Esophagus muscularis mucosa (tissue), 4 donors: ENCODE measurements around the gene CSH2. TPM values are rescaled to one million over a fixed set of nuclear protein-coding genes. Genes with fewer than 3 reads are reported as not detected.

ENCODE experiments used
- DNase-seq: peaks from one replicate; pipeline ENCODE4 v3.0.0-alpha.2; 2017; ENCODE audit errors: extremely low spot score
- H3K27ac ChIP-seq, 4 donors: fragments of 200-600 bp; sonication (generic); replicated peaks in 1 of 4; 1 replicate in 3 of 4; 2 replicates in 1 of 4; pipeline ENCODE4 v1.5.1; 2016 to 2019; ENCODE audit warnings: mild to moderate bottlenecking in 1 of 4
- H3K27me3 ChIP-seq, 4 donors: fragments of 200-600 bp; sonication (generic); one replicate each; pipeline versions ENCODE4 v1.5.1 to v1.6.0; 2016 to 2019
- H3K36me3 ChIP-seq, 4 donors: fragments of 200-600 bp; sonication (generic); one replicate each; pipeline ENCODE4 v1.5.1; 2016 to 2019
- H3K4me1 ChIP-seq, 4 donors: fragments of 200-600 bp; sonication (generic); one replicate each; pipeline ENCODE4 v1.5.1; 2016 to 2019
- H3K4me3 ChIP-seq, 4 donors: fragments of 200-600 bp; sonication (generic); 1 replicate in 2 of 4; 2 replicates in 2 of 4; pipeline ENCODE4 v1.5.1; 2016 to 2019; ENCODE audit warnings: mild to moderate bottlenecking in 4 of 4, moderate library complexity in 1 of 4
- H3K9me3 ChIP-seq, 4 donors: fragments of 200-600 bp; sonication (generic); 1 replicate in 3 of 4; 2 replicates in 1 of 4; pipeline ENCODE4 v1.5.1; 2016 to 2019
- CTCF ChIP-seq, 3 experiments: fragments of 200-600 bp in 2 of 3; fragments of 450-650 bp in 1 of 3; sonication (generic) in 2 of 3; IDR thresholded peaks; one replicate each; pipeline ENCODE4 v1.5.1; 2017 to 2019; ENCODE audit warnings: antibody characterized with exemption in 3 of 3, mild to moderate bottlenecking in 2 of 3, moderate library complexity in 1 of 3
- EP300 ChIP-seq: sonication (generic); formaldehyde crosslinking; IDR thresholded peaks from one replicate; pipeline ENCODE4 v1.6.1; 2017; ENCODE audit warnings: antibody characterized with exemption
- POLR2A ChIP-seq: fragments of 450-650 bp; IDR thresholded peaks from one replicate; pipeline ENCODE4 v1.6.1; 2017; ENCODE audit warnings: antibody characterized with exemption, moderate library complexity, mild to moderate bottlenecking, low read depth
- POLR2AphosphoS5 ChIP-seq, 2 donors: sonication (generic); formaldehyde crosslinking; IDR thresholded peaks; one replicate each; pipeline ENCODE4 v1.6.1; 2017; ENCODE audit warnings: antibody characterized with exemption in 2 of 2
- WGBS: methylation state at CpG from one replicate; pipeline ENCODE4 v1.1.5; 2018; 5-methylcytosine and 5-hydroxymethylcytosine counted together
- intact Hi-C: fragments of 100-400 bp; cut with DNase I; formaldehyde crosslinking; loops from one replicate; pipeline ENCODE4 v1.15.1; 2023
- total RNA-seq, 4 donors: library from RNA; depleted of rRNA; stranded (reverse); fragments of >200 nt; gene quantifications; one replicate each; pipeline versions ENCODE4 v1.1.0 to v1.2.1, GENCODE V29; 2016

CSH2 gene
- total RNA-seq, 4 donors from 2014 or later = not detected

- TF ChIP-seq POLR2AphosphoS5 (IDR thresholded peaks at IDR 0.05) (no peak), EP300 (no peak), CTCF (IDR thresholded peaks at IDR 0.05) (no peak), POLR2A (no peak)
- peaks cover 36 to 68% (median 62%) of the 10 kb centered on the region in 4 donors for H3K4me1 ChIP-seq
- 91% methylated on average over 9 of the region's 9 CpGs for WGBS
- intact Hi-C loops = no loop called here
- no peaks in the 10 kb centered on the region for H3K9me3 ChIP-seq
- DNase-seq = no peak
- H3K36me3 ChIP-seq = peaks cover 45 to 74% (median 71%) of the 10 kb centered on the region in 4 donors
- no peaks in the 10 kb centered on the region for H3K27me3 ChIP-seq
- no peak overlapping the region for H3K4me3 ChIP-seq
- H3K27ac ChIP-seq = peak overlapping the region; percentile 17 to 98 (median 54)
Measured at GRCh38 chr17:63835167-63835720, 38.2 kb downstream of the CSH2 start.

GRCh38 chr17:63834431-63835166 lies 38.9 kb downstream of the CSH2 start:
- H3K9me3 ChIP-seq = no peaks in the 10 kb centered on the region
- intact Hi-C loops = no loop called here
- H3K27me3 ChIP-seq = no peaks in the 10 kb centered on the region
- no peak overlapping the region for H3K4me3 ChIP-seq
- WGBS = 42% methylated on average over 12 of the region's 13 CpGs
- H3K4me1 ChIP-seq = peaks cover 29 to 68% (median 62%) of the 10 kb centered on the region in 4 donors
- TF ChIP-seq POLR2A (no peak), CTCF (IDR thresholded peaks at IDR 0.05) (peak; percentile 22 to 58 (median 40))
- H3K27ac ChIP-seq = peak overlapping the region; percentile 17 to 98 (median 54)
- peaks cover 51 to 80% (median 78%) of the 10 kb centered on the region in 4 donors for H3K36me3 ChIP-seq
- DNase-seq = no peak

GRCh38 chr17:63833741-63834373 lies 39.6 kb downstream of the CSH2 start:
- no peak overlapping the region for H3K4me3 ChIP-seq
- H3K4me1 ChIP-seq = peaks cover 28 to 68% (median 62%) of the 10 kb centered on the region in 4 donors
- no peaks in the 10 kb centered on the region for H3K9me3 ChIP-seq
- H3K27me3 ChIP-seq = no peaks in the 10 kb centered on the region
- TF ChIP-seq EP300 (no peak), POLR2A (no peak), CTCF (IDR thresholded peaks at IDR 0.05) (no peak), POLR2AphosphoS5 (IDR thresholded peaks at IDR 0.05) (no peak)
- intact Hi-C loops = no loop called here
- WGBS = 89% methylated on average over 15 of the region's 15 CpGs
- no peak for DNase-seq
- peaks cover 53 to 88% (median 84%) of the 10 kb centered on the region in 4 donors for H3K36me3 ChIP-seq
- peak overlapping the region in 2 of 4 donors; percentile 54 to 98 for H3K27ac ChIP-seq

GRCh38 chr17:63833026-63833740 lies 40.3 kb downstream of the CSH2 start:
- Histone ChIP-seq H3K27ac (peak overlapping the region in 1 of 4 donors; percentile 4), H3K27me3 (no peaks in the 10 kb centered on the region), H3K4me3 (no peak overlapping the region), H3K4me1 (peaks cover 28 to 68% (median 62%) of the 10 kb centered on the region in 4 donors), H3K36me3 (peaks cover 53 to 88% (median 85%) of the 10 kb centered on the region in 4 donors), H3K9me3 (no peaks in the 10 kb centered on the region)
- WGBS = 82% methylated on average over 14 of the region's 14 CpGs
- intact Hi-C loops = no loop called here
- DNase-seq = no peak
- no peak for TF ChIP-seq POLR2AphosphoS5 (IDR thresholded peaks at IDR 0.05)
- no peak for TF ChIP-seq EP300
- TF ChIP-seq CTCF (IDR thresholded peaks at IDR 0.05) = no peak
- TF ChIP-seq POLR2A = no peak
